MM.1S (cell line): Measurements from ENCODE around the gene PALM3.

ENCODE experiments used
- EZH2 ChIP-seq: fragments of 300-600 bp; sonication (generic); optimal IDR thresholded peaks from 2 replicates; pipeline ENCODE3; 2017; ENCODE audit warnings: low read depth, mild to moderate bottlenecking, antibody characterized with exemption, low read length, mixed read lengths
- TF ChIP-seq, protein P1 (sequence below): fragments of 300-600 bp; sonication (generic); IDR thresholded peaks from 2 replicates; pipeline ENCODE4 v1.5.1; 2016; ENCODE audit warnings: antibody characterized with exemption, low read length, mixed read lengths

DNA sequence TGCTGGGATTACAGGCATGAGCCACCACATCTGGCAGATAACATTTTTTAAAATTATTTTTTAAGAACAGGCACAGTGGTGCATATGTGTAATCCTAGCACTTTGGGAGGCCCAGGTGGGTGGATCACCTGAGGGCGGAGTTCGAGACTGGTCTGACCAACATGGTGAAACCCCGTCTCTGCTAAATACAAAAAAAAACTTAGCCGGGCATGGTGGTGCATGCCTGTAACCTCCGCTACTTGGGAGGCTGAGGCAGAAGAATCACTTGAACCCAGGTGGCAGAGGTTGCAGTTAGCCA is 631 bp upstream of the PALM3 start:
- TF ChIP-seq, protein P1, sequence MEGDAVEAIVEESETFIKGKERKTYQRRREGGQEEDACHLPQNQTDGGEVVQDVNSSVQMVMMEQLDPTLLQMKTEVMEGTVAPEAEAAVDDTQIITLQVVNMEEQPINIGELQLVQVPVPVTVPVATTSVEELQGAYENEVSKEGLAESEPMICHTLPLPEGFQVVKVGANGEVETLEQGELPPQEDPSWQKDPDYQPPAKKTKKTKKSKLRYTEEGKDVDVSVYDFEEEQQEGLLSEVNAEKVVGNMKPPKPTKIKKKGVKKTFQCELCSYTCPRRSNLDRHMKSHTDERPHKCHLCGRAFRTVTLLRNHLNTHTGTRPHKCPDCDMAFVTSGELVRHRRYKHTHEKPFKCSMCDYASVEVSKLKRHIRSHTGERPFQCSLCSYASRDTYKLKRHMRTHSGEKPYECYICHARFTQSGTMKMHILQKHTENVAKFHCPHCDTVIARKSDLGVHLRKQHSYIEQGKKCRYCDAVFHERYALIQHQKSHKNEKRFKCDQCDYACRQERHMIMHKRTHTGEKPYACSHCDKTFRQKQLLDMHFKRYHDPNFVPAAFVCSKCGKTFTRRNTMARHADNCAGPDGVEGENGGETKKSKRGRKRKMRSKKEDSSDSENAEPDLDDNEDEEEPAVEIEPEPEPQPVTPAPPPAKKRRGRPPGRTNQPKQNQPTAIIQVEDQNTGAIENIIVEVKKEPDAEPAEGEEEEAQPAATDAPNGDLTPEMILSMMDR, result no peak
- no peak for TF ChIP-seq EZH2
